Measurements from ENCODE around the gene OXSR1. TPM values are rescaled to one million over a fixed set of nuclear protein-coding genes. Genes with fewer than 3 reads are reported as not detected.

OXSR1 gene
- total RNA-seq, 3 donors from 2014 or later: 45.3 to 47.4 (median 45.5) TPM

GRCh38 chr3:38264779-38265178, 99.4 kb downstream of the OXSR1 start:
- Mint-ChIP-seq H3K27me3 (ENCODE audit: low read depth) (no peaks in the 10 kb centered on the region), H3K36me3 (ENCODE audit: insufficient read depth) (peaks cover 7% of the 10 kb centered on the region), H3K9me3 (no peaks in the 10 kb centered on the region), H3K4me3 (no peak overlapping the region), H3K4me1 (ENCODE audit: low read depth) (peaks cover 18% of the 10 kb centered on the region)
- ATAC-seq (no peak), DNase-seq (no peak)

- H3K4me3 Mint-ChIP-seq: no peak within 1 kb of the TSS
- no peak for DNase-seq
- H3K27me3 Mint-ChIP-seq (ENCODE audit: low read depth): no peaks in the 10 kb centered on the region
- H3K4me1 Mint-ChIP-seq (ENCODE audit: low read depth): peaks cover 17% of the 10 kb centered on the region
- no peak for ATAC-seq
- peaks cover 7% of the 10 kb centered on the region for H3K36me3 Mint-ChIP-seq (ENCODE audit: insufficient read depth)
- no peaks in the 10 kb centered on the region for H3K9me3 Mint-ChIP-seq
Observed at GRCh38 chr3:38265604-38266307, 100.4 kb downstream of the OXSR1 start, which contains the start of gene SLC22A13. Gene SLC22A13 (plus strand): TSS chr3:38265812. CDS start chr3:38265861, 49 bp downstream.

- H3K9me3 Mint-ChIP-seq: no peaks in the 10 kb centered on the region
- H3K36me3 Mint-ChIP-seq (ENCODE audit: insufficient read depth): peaks cover 6% of the 10 kb centered on the region
- H3K4me3 Mint-ChIP-seq: no peak overlapping the region
- ATAC-seq: no peak
- peaks cover 17% of the 10 kb centered on the region for H3K4me1 Mint-ChIP-seq (ENCODE audit: low read depth)
- no peaks in the 10 kb centered on the region for H3K27me3 Mint-ChIP-seq (ENCODE audit: low read depth)
- no peak for DNase-seq
Observed at GRCh38 chr3:38266810-38267209, 101.5 kb downstream of the OXSR1 start.

GRCh38 chr3:38267662-38268061, 102.3 kb downstream of the OXSR1 start:
- no peak overlapping the region for H3K4me3 Mint-ChIP-seq
- peaks cover 17% of the 10 kb centered on the region for H3K4me1 Mint-ChIP-seq (ENCODE audit: low read depth)
- H3K27me3 Mint-ChIP-seq (ENCODE audit: low read depth): no peaks in the 10 kb centered on the region
- DNase-seq: no peak
- ATAC-seq: no peak
- peaks cover 4% of the 10 kb centered on the region for H3K36me3 Mint-ChIP-seq (ENCODE audit: insufficient read depth)
- H3K9me3 Mint-ChIP-seq: no peaks in the 10 kb centered on the region

GRCh38 chr3:38268087-38268486, 102.8 kb downstream of the OXSR1 start:
- H3K36me3 Mint-ChIP-seq (ENCODE audit: insufficient read depth): peaks cover 4% of the 10 kb centered on the region
- H3K4me1 Mint-ChIP-seq (ENCODE audit: low read depth): peaks cover 17% of the 10 kb centered on the region
- no peaks in the 10 kb centered on the region for H3K9me3 Mint-ChIP-seq
- DNase-seq: no peak
- ATAC-seq: no peak
- H3K4me3 Mint-ChIP-seq: no peak overlapping the region
- no peaks in the 10 kb centered on the region for H3K27me3 Mint-ChIP-seq (ENCODE audit: low read depth)

GRCh38 chr3:38268522-38268921, 103.2 kb downstream of the OXSR1 start:
- H3K4me3 Mint-ChIP-seq: no peak overlapping the region
- no peaks in the 10 kb centered on the region for H3K9me3 Mint-ChIP-seq

GRCh38 chr3:38270606-38271005, 105.3 kb downstream of the OXSR1 start:
- DNase-seq (no peak), ATAC-seq (no peak)
- Mint-ChIP-seq H3K4me1 (ENCODE audit: low read depth) (peaks cover 14% of the 10 kb centered on the region), H3K9me3 (no peaks in the 10 kb centered on the region), H3K36me3 (ENCODE audit: insufficient read depth) (peaks cover 4% of the 10 kb centered on the region), H3K27me3 (ENCODE audit: low read depth) (no peaks in the 10 kb centered on the region), H3K4me3 (no peak overlapping the region)

More at GRCh38 chr3:38268522-38268921, 103.2 kb downstream of the OXSR1 start:
- no peak for ATAC-seq
- Mint-ChIP-seq H3K4me1 (ENCODE audit: low read depth) (peaks cover 15% of the 10 kb centered on the region), H3K27me3 (ENCODE audit: low read depth) (no peaks in the 10 kb centered on the region), H3K36me3 (ENCODE audit: insufficient read depth) (peaks cover 4% of the 10 kb centered on the region)
- DNase-seq: no peak

GRCh38 chr3:38271553-38271952, 106.2 kb downstream of the OXSR1 start:
- ATAC-seq: no peak
- DNase-seq: no peak
- Mint-ChIP-seq H3K4me1 (ENCODE audit: low read depth) (peaks cover 14% of the 10 kb centered on the region), H3K27me3 (ENCODE audit: low read depth) (no peaks in the 10 kb centered on the region), H3K9me3 (no peaks in the 10 kb centered on the region), H3K4me3 (no peak overlapping the region), H3K36me3 (ENCODE audit: insufficient read depth) (peaks cover 2% of the 10 kb centered on the region)

- peaks cover 5% of the 10 kb centered on the region for H3K36me3 Mint-ChIP-seq (ENCODE audit: insufficient read depth)
- H3K9me3 Mint-ChIP-seq: no peaks in the 10 kb centered on the region
- no peaks in the 10 kb centered on the region for H3K27me3 Mint-ChIP-seq (ENCODE audit: low read depth)
- ATAC-seq (no peak), DNase-seq (no peak)
- no peak overlapping the region for H3K4me3 Mint-ChIP-seq
- no peaks in the 10 kb centered on the region for H3K4me1 Mint-ChIP-seq (ENCODE audit: low read depth)
Observed at GRCh38 chr3:38274864-38275649, 109.7 kb downstream of the OXSR1 start.

- no peak for DNase-seq
- ATAC-seq: no peak
- H3K4me1 Mint-ChIP-seq (ENCODE audit: low read depth): no peaks in the 10 kb centered on the region
- no peaks in the 10 kb centered on the region for H3K9me3 Mint-ChIP-seq
- no peaks in the 10 kb centered on the region for H3K27me3 Mint-ChIP-seq (ENCODE audit: low read depth)
- no peak overlapping the region for H3K4me3 Mint-ChIP-seq
- peaks cover 5% of the 10 kb centered on the region for H3K36me3 Mint-ChIP-seq (ENCODE audit: insufficient read depth)
Observed at GRCh38 chr3:38275658-38276057, 110.3 kb downstream of the OXSR1 start.

GRCh38 chr3:38276081-38276916, 111.0 kb downstream of the OXSR1 start:
- no peaks in the 10 kb centered on the region for H3K27me3 Mint-ChIP-seq (ENCODE audit: low read depth)

GRCh38 chr3:38276917-38277630, 111.7 kb downstream of the OXSR1 start:
- no peak for DNase-seq
- H3K9me3 Mint-ChIP-seq: no peaks in the 10 kb centered on the region
- H3K27me3 Mint-ChIP-seq (ENCODE audit: low read depth): no peaks in the 10 kb centered on the region
- H3K4me3 Mint-ChIP-seq: no peak overlapping the region
- ATAC-seq: no peak
- H3K4me1 Mint-ChIP-seq (ENCODE audit: low read depth): no peaks in the 10 kb centered on the region
- peaks cover 5% of the 10 kb centered on the region for H3K36me3 Mint-ChIP-seq (ENCODE audit: insufficient read depth)

More at GRCh38 chr3:38276081-38276916, 111.0 kb downstream of the OXSR1 start:
- Mint-ChIP-seq H3K4me3 (no peak overlapping the region), H3K9me3 (no peaks in the 10 kb centered on the region), H3K36me3 (ENCODE audit: insufficient read depth) (peaks cover 5% of the 10 kb centered on the region), H3K4me1 (ENCODE audit: low read depth) (no peaks in the 10 kb centered on the region)
- DNase-seq (no peak), ATAC-seq (no peak)

- H3K27me3 Mint-ChIP-seq (ENCODE audit: low read depth): no peaks in the 10 kb centered on the region
- no peaks in the 10 kb centered on the region for H3K4me1 Mint-ChIP-seq (ENCODE audit: low read depth)
- H3K9me3 Mint-ChIP-seq: no peaks in the 10 kb centered on the region
- H3K4me3 Mint-ChIP-seq: no peak overlapping the region
- DNase-seq: no peak
- no peak for ATAC-seq
- H3K36me3 Mint-ChIP-seq (ENCODE audit: insufficient read depth): peaks cover 5% of the 10 kb centered on the region
Observed at GRCh38 chr3:38278841-38279240, 113.5 kb downstream of the OXSR1 start.
